A673 (cell line): Measurements from ENCODE around the gene ACTR6. TPM values are rescaled to one million over a fixed set of nuclear protein-coding genes. Genes with fewer than 3 reads are reported as not detected.

Experiments
- BruUV-seq: library from RNA; stranded (reverse); fragments of 400-500 nt; replicated peaks from 2 replicates; lab custom pipeline; 2021; lab: Mats Ljungman, UMichigan
- CTCF ChIA-PET: fragments of 300-600 bp; sonication (Branson Sonifier 250); formaldehyde crosslinking; loops from one replicate; lab custom pipeline; 2022; ENCODE audit warnings: antibody characterized with exemption; lab: Charles Lee
- POLR2A ChIA-PET: fragments of 300-600 bp; sonication (Branson Sonifier 250); formaldehyde crosslinking; loops from one replicate; lab custom pipeline; 2022; ENCODE audit warnings: antibody characterized with exemption; ENCODE audit not compliant: low non-redundant PET; lab: Charles Lee
- DNase-seq: peaks from one replicate; pipeline ENCODE4 v3.0.0-alpha.2; 2015; ENCODE audit warnings: low spot score
- H3K27ac ChIP-seq: fragments of 200-600 bp; sonication (generic); 2 replicates; pipeline ENCODE4 v1.5.1; 2016; ENCODE audit warnings: mixed run types, low read depth, mild to moderate bottlenecking, mixed read lengths, antibody characterized with exemption, low read length; ENCODE audit not compliant: poor library complexity, severe bottlenecking
- H3K27me3 ChIP-seq: fragments of 200-600 bp; sonication (generic); replicated peaks from 2 replicates; pipeline ENCODE4 v1.6.1; 2017; ENCODE audit warnings: mixed run types, low read depth, mild to moderate bottlenecking, mixed read lengths, antibody characterized with exemption, low read length; ENCODE audit not compliant: insufficient read depth, poor library complexity
- H3K36me3 ChIP-seq: fragments of 200-600 bp; sonication (generic); 2 replicates; pipeline ENCODE4 v1.6.1; 2016; ENCODE audit warnings: mixed run types, mild to moderate bottlenecking, mixed read lengths, antibody characterized with exemption, low read length; ENCODE audit not compliant: insufficient read depth, poor library complexity, severe bottlenecking
- H3K4me1 ChIP-seq: fragments of 200-600 bp; sonication (generic); 2 replicates; pipeline ENCODE4 v1.6.1; 2017; ENCODE audit warnings: mixed run types, mild to moderate bottlenecking, mixed read lengths, antibody characterized with exemption, low read length; ENCODE audit not compliant: insufficient read depth, poor library complexity, severe bottlenecking
- H3K4me3 ChIP-seq: fragments of 200-600 bp; sonication (generic); 2 replicates; pipeline ENCODE4 v1.5.1; 2016; ENCODE audit warnings: low read depth, mixed run types, mild to moderate bottlenecking, mixed read lengths, low read length; ENCODE audit not compliant: poor library complexity, severe bottlenecking
- H3K9me3 ChIP-seq: fragments of 200-600 bp; sonication (generic); 2 replicates; pipeline ENCODE4 v1.6.1; 2016; ENCODE audit warnings: mixed run types, low read depth, mild to moderate bottlenecking, mixed read lengths, antibody characterized with exemption, low read length; ENCODE audit not compliant: poor library complexity, severe bottlenecking
- CTCF ChIP-seq: fragments of 300-800, 200-600 bp; sonication (generic); conservative IDR thresholded peaks from 2 replicates; pipeline ENCODE4 v1.5.1; 2017; ENCODE audit warnings: low read depth, mild to moderate bottlenecking, antibody characterized with exemption, low read length, moderate library complexity, mixed read lengths
- EZH2 ChIP-seq: fragments of 200-600 bp; sonication (generic); IDR thresholded peaks from 2 replicates; pipeline ENCODE4 v1.6.1; 2017; ENCODE audit warnings: borderline replicate concordance, low read depth, mild to moderate bottlenecking, mixed read lengths, antibody characterized with exemption, low read length; ENCODE audit not compliant: poor library complexity, severe bottlenecking
- intact Hi-C: fragments of 100-400 bp; cut with micrococcal nuclease; formaldehyde crosslinking; loops from one replicate; pipeline ENCODE4 v1.10.0; 2022; ENCODE audit not compliant: unreplicated experiment
- total RNA-seq: library from RNA; stranded (reverse); gene quantifications from 2 replicates; pipeline ENCODE4 v1.2.3, GENCODE V29; 2021

ACTR6 gene
- total RNA-seq, 1 experiment from 2014 or later: 36.0 TPM

- no peak overlapping the region for H3K27ac ChIP-seq
- TF ChIP-seq EZH2 (no peak), CTCF (no peak)
- intact Hi-C loops: loop anchor here (10.0 kb wide), 1 partner anchor 135 kb away; no protein-coding TSS in a partner anchor
- H3K27me3 ChIP-seq: no peaks in the 10 kb centered on the region
- ChIA-PET CTCF (no interaction called here), POLR2A (no interaction called here)
- DNase-seq: no peak
- no peaks in the 10 kb centered on the region for H3K36me3 ChIP-seq
- H3K4me1 ChIP-seq: no peaks in the 10 kb centered on the region
- BruUV-seq: no TSS peak
- no peak overlapping the region for H3K4me3 ChIP-seq
- H3K9me3 ChIP-seq: no peaks in the 10 kb centered on the region
Observed at GRCh38 chr12:100189636-100190394, 10.8 kb upstream of the ACTR6 start.

- no peak for DNase-seq
- CTCF ChIA-PET: no interaction called here
Observed at GRCh38 chr12:100193085-100193484, 7.5 kb upstream of the ACTR6 start.

GRCh38 chr12:100197486-100197885 is 3.1 kb upstream of the ACTR6 start:
- POLR2A ChIA-PET: no interaction called here
- TF ChIP-seq CTCF (no peak), EZH2 (no peak)
- no peaks in the 10 kb centered on the region for H3K27me3 ChIP-seq
- no peak for DNase-seq
- peaks cover 3% of the 10 kb centered on the region for H3K4me1 ChIP-seq
- no peak overlapping the region for H3K27ac ChIP-seq
- BruUV-seq: no TSS peak
- H3K4me3 ChIP-seq: no peak overlapping the region
- intact Hi-C loops: loop anchor here (10.0 kb wide), 1 partner anchor 143 kb away; no protein-coding TSS in a partner anchor
- H3K36me3 ChIP-seq: no peaks in the 10 kb centered on the region
- CTCF ChIA-PET: no interaction called here
- no peaks in the 10 kb centered on the region for H3K9me3 ChIP-seq

More at GRCh38 chr12:100193085-100193484, 7.5 kb upstream of the ACTR6 start:
- H3K27ac ChIP-seq: no peak overlapping the region
- no peak overlapping the region for H3K4me3 ChIP-seq
- no peaks in the 10 kb centered on the region for H3K36me3 ChIP-seq
- TF ChIP-seq CTCF: no peak
- TF ChIP-seq EZH2: no peak
- H3K27me3 ChIP-seq: no peaks in the 10 kb centered on the region
- intact Hi-C loops: loop anchor here (10.0 kb wide), 1 partner anchor 138 kb away; no protein-coding TSS in a partner anchor
- no TSS peak for BruUV-seq
- no peaks in the 10 kb centered on the region for H3K9me3 ChIP-seq
- H3K4me1 ChIP-seq: no peaks in the 10 kb centered on the region
- POLR2A ChIA-PET: no interaction called here
